ENCODE data around the gene GPC6.

DNA sequence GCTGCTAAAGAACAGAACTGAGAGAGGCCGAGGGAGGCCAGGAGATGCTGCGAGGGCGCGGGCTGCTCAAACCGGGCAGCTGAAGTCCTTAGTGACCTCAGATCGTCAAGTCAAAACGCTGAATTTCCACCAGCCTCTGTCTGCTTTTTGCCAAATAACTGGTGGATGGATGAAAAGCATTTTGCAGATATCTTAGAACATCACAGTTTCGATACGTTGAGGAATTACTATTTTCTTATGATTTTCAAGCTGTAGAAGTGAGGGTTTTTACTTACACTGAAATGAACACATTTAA, 2.0 kb downstream of the GPC6 start:
- TF ChIP-seq, protein P1, sequence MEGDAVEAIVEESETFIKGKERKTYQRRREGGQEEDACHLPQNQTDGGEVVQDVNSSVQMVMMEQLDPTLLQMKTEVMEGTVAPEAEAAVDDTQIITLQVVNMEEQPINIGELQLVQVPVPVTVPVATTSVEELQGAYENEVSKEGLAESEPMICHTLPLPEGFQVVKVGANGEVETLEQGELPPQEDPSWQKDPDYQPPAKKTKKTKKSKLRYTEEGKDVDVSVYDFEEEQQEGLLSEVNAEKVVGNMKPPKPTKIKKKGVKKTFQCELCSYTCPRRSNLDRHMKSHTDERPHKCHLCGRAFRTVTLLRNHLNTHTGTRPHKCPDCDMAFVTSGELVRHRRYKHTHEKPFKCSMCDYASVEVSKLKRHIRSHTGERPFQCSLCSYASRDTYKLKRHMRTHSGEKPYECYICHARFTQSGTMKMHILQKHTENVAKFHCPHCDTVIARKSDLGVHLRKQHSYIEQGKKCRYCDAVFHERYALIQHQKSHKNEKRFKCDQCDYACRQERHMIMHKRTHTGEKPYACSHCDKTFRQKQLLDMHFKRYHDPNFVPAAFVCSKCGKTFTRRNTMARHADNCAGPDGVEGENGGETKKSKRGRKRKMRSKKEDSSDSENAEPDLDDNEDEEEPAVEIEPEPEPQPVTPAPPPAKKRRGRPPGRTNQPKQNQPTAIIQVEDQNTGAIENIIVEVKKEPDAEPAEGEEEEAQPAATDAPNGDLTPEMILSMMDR (IDR thresholded peaks at IDR 0.05; ENCODE audit: insufficient read depth, low read length), result no peak
- no peak for TF ChIP-seq GABPA (IDR thresholded peaks at IDR 0.05; ENCODE audit: low read depth)
- no peak for TF ChIP-seq POLR2AphosphoS5 (IDR thresholded peaks at IDR 0.05; ENCODE audit: low read depth)
- no peak for TF ChIP-seq SPI1 (IDR thresholded peaks at IDR 0.05; ENCODE audit: borderline replicate concordance, low read depth)

All from HL-60 (cell line).